LNCaP clone FGC (cell line): ENCODE results near the gene ITPRIPL2.
A peak's percentile ranks its signal among the peaks of the same experiment; 100 is the strongest.

ENCODE experiments used
- DNase-seq: peaks from one replicate; pipeline ENCODE4 v3.0.0-alpha.2; 2011; ENCODE audit warnings: low read depth
- H3K4me3 ChIP-seq: 2 replicates; pipeline ENCODE4 v1.5.1; 2011; ENCODE audit warnings: mild to moderate bottlenecking, low read depth, low read length, control low read depth
- CTCF ChIP-seq: IDR thresholded peaks from 2 replicates; pipeline ENCODE4 v1.5.1; 2012; ENCODE audit warnings: mild to moderate bottlenecking; ENCODE audit not compliant: control insufficient read depth, insufficient read depth; ENCODE audit errors: extremely low read depth

ITPRIPL2 gene

GRCh38 chr16:19168371-19169081 is 54.8 kb downstream of the ITPRIPL2 start:
- no peak for TF ChIP-seq CTCF
- no peak for DNase-seq
- peak overlapping the region; percentile 46 for H3K4me3 ChIP-seq

GRCh38 chr16:19169082-19169639 is 55.4 kb downstream of the ITPRIPL2 start:
- no peak overlapping the region for H3K4me3 ChIP-seq
- no peak for DNase-seq
- no peak for TF ChIP-seq CTCF

GRCh38 chr16:19170043-19170655 is 56.4 kb downstream of the ITPRIPL2 start:
- H3K4me3 ChIP-seq = no peak overlapping the region
- no peak for TF ChIP-seq CTCF
- DNase-seq = no peak
